COLO668 (cell line): ENCODE data around the gene PCDHB16.
"Not testable (repeated sequence)": the region's sequence is repeated elsewhere in the genome, so short reads cannot be mapped to it uniquely, and the experiment has no call there.

Source experiments
- DNase-seq: peaks from one replicate; lab custom pipeline; 2025; ENCODE audit not compliant: unreplicated experiment; lab: John Stamatoyannopoulos, UW

PCDHB16 gene

DNA sequence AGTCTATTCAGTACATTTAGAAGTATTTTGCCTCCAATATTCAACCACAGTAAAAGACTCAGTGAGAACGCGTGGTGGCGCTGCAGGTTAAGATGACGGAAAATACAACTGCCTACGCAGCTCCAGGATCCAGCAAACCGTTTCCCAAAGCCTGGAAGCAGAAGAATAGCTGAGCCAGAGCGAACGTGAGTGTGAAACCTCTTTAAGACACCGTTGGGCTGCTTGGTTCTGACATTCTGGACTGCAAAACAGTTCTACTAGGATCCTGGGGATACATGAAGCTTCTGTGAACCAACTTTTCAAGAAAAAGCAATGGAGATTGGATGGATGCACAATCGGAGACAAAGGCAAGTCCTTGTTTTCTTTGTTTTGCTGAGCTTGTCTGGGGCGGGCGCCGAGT is at the start of gene PCDHB16:
TSS of gene PCDHB16 (plus strand) at position 140 of the 400 bp plus-strand sequence. CDS start at position 313, 173 bp downstream.
- DNase-seq, result no peak

DNA sequence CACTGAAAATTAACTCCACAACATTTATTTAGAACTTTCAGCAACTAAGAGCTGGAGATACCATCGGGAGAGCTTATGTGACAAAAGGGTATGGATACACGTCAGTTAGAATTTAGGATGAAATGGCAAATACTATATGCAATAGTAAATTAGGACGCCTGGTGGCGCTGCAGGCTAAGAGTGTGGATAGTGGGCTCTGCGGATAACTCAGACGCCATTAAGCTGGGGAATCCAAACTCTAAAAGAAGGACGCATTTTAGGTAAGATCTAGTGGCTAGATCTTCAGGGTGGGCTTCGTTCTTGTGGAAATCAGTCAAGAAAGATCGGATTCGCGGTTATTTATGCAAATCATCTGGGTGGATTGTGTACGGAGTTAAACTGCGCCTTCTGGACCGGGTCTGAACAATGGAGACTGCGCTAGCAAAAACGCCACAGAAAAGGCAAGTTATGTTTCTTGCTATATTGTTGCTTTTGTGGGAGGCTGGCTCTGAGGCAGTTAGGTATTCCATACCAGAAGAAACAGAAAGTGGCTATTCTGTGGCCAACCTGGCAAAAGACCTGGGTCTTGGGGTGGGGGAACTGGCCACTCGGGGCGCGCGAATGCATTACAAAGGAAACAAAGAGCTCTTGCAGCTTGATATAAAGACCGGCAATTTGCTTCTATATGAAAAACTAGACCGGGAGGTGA is 47.0 kb upstream of the PCDHB16 start, which contains the start of gene PCDHB5:
TSS of gene PCDHB5 (plus strand) at position 177 of the 688 bp plus-strand sequence. CDS start at position 406, 229 bp downstream.
- peak; percentile 71 for DNase-seq

- DNase-seq, result no peak
These were observed 46.4 kb upstream of the PCDHB16 start for GRCh38 chr5:141135718-141136266.

GRCh38 chr5:141137346-141137745 is 44.8 kb upstream of the PCDHB16 start:
- DNase-seq, result not testable (repeated sequence)

- no peak for DNase-seq
These were observed 32.4 kb upstream of the PCDHB16 start, which contains the start of gene PCDHB6 for GRCh38 chr5:141149812-141150211. PCDHB6 (plus strand) TSS chr5:141150057; CDS start chr5:141150258, 201 bp downstream.

DNA sequence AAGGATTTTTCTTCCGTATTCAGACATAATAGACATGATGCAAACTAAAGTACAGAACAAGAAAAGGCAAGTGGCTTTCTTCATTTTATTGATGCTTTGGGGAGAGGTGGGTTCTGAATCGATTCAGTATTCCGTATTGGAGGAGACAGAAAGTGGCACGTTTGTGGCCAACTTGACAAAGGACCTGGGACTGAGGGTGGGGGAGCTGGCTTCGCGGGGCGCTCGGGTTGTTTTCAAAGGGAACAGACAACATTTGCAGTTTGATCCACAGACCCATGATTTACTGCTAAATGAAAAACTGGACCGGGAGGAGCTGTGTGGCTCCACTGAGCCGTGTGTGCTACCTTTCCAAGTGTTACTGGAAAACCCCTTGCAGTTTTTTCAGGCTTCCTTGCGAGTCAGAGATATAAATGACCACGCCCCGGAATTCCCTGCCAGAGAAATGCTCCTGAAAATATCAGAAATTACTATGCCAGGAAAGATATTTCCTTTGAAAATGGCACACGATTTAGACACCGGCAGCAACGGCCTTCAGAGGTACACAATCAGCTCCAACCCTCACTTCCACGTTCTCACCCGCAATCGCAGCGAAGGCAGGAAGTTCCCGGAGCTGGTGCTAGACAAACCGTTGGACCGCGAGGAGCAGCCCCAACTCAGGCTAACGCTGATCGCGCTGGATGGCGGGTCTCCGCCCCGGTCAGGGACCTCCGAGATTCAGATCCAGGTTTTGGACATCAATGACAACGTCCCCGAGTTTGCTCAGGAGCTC is 31.8 kb upstream of the PCDHB16 start:
- no peak for DNase-seq

DNA sequence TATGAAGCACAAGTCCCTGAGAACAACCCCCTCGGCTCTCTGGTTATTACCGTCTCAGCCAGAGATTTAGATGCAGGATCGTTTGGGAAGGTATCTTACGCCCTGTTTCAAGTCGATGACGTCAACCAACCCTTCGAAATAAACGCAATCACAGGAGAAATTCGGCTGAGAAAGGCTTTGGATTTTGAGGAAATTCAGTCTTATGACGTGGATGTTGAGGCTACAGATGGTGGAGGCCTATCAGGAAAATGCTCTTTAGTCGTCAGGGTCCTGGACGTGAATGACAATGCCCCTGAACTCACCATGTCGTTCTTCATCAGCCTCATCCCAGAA is 31.2 kb upstream of the PCDHB16 start:
- DNase-seq, result no peak

DNA sequence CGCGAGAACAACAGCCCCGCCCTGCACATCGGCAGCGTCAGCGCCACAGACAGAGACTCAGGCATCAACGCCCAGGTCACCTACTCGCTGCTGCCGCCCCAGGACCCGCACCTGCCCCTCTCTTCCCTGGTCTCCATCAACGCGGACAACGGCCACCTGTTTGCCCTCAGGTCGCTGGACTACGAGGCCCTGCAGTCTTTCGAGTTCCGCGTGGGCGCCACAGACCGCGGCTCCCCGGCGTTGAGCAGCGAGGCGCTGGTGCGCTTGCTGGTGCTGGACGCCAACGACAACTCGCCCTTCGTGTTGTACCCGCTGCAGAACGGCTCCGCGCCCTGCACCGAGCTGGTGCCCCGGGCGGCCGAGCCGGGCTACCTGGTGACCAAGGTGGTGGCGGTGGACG is 30.6 kb upstream of the PCDHB16 start:
- DNase-seq, result not testable (repeated sequence)

GRCh38 chr5:141152096-141152495 is 30.1 kb upstream of the PCDHB16 start:
- not testable (repeated sequence) for DNase-seq

GRCh38 chr5:141155540-141156374 is 26.4 kb upstream of the PCDHB16 start:
- peak; percentile 7 for DNase-seq

GRCh38 chr5:141157356-141157755 is 24.8 kb upstream of the PCDHB16 start:
- DNase-seq, result not testable (repeated sequence)

DNA sequence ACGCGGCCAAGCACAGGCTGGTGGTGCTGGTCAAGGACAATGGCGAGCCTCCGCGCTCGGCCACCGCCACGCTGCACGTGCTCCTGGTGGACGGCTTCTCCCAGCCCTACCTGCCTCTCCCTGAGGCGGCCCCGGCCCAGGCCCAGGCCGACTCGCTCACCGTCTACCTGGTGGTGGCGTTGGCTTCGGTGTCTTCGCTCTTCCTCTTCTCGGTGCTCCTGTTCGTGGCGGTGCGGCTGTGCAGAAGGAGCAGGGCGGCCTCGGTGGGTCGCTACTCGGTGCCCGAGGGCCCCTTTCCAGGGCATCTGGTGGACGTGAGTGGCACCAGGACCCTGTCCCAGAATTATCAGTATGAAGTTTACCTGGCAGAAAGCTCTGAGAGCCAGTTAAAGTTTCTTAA is 24.3 kb upstream of the PCDHB16 start:
- DNase-seq, result not testable (repeated sequence)

- peak; percentile 18 for DNase-seq
These were observed 9.6 kb upstream of the PCDHB16 start, which contains the start of gene PCDHB7 for GRCh38 chr5:141172381-141173204. PCDHB7 (plus strand) TSS chr5:141172644; CDS start chr5:141172836, 192 bp downstream.

GRCh38 chr5:141174291-141175104 is 7.7 kb upstream of the PCDHB16 start:
- not testable (repeated sequence) for DNase-seq

- DNase-seq, result no peak
These were observed 6.3 kb upstream of the PCDHB16 start for GRCh38 chr5:141175933-141176332.

DNA sequence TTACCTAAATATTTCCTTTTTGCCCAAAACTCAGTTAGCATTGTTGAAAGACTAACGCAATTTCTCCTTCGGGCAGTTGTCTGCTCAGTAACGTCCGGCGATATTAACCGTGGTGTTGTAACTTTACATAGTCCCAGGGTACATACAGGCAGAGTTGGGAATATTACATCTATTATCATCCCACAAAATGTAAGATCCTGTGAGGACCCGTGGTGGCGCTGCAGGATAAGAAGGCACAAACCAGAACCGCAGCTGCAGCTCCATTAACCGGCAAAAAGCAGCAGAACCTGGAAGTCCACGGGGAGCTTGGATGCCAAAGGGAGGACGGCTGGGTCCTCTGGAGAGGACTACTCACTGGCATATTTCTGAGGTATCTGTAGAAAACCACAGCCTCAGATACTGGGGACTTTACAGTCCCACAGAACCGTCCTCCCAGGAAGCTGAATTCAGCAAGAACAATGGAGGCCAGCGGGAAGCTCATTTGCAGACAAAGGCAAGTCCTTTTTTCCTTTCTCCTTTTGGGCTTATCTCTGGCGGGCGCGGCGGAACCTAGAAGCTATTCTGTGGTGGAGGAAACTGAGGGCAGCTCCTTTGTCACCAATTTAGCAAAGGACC is 4.5 kb upstream of the PCDHB16 start, which contains the start of gene PCDHB8:
TSS of gene PCDHB8 (plus strand) at position 214 of the 615 bp plus-strand sequence. CDS start at position 459, 245 bp downstream.
- not testable (repeated sequence) for DNase-seq

DNA sequence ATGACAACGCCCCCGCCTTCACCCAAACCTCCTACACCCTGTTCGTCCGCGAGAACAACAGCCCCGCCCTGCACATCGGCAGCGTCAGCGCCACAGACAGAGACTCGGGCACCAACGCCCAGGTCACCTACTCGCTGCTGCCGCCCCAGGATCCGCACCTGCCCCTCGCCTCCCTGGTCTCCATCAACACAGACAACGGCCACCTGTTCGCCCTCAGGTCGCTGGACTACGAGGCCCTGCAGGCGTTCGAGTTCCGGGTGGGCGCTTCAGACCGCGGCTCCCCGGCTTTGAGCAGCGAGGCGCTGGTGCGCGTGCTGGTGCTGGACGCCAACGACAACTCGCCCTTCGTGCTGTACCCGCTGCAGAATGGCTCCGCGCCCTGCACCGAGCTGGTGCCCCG is 2.8 kb upstream of the PCDHB16 start:
- not testable (repeated sequence) for DNase-seq

DNA sequence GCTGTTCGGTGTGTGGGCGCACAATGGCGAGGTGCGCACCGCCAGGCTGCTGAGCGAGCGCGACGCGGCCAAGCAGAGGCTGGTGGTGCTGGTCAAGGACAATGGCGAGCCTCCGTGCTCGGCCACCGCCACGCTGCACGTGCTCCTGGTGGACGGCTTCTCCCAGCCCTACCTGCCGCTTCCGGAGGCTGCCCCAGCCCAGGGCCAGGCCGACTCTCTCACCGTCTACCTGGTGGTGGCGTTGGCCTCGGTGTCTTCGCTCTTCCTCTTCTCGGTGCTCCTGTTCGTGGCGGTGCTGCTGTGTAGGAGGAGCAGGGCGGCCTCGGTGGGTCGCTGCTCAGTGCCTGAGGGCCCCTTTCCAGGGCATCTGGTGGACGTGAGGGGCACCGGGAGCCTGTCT is 2.3 kb upstream of the PCDHB16 start:
- not testable (repeated sequence) for DNase-seq
